ENCODE data around the gene ABI2.

The ABI2 gene

DNA sequence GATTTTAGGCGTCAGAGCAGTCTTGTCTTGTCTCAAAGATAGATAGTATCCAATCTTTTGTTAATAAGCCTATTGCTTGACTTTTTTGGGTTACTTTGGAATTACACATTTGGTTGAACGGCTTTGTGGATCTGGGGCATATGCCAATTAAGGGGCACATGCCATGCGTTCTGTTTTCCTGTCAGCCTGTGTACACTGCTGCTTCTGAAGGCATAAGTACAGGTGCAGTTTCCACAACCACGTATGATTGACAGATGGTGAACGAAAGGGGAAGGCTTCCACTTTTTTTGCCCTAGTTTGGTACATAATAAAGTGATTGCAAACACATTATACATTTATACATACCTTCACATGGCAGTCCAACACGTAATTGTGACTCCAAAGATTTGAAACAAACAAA is 104.6 kb downstream of the ABI2 start:
- DNase-seq, result no peak

- no peak for DNase-seq
Observed at GRCh38 chr2:203436496-203436895, 108.3 kb downstream of the ABI2 start.

DNA sequence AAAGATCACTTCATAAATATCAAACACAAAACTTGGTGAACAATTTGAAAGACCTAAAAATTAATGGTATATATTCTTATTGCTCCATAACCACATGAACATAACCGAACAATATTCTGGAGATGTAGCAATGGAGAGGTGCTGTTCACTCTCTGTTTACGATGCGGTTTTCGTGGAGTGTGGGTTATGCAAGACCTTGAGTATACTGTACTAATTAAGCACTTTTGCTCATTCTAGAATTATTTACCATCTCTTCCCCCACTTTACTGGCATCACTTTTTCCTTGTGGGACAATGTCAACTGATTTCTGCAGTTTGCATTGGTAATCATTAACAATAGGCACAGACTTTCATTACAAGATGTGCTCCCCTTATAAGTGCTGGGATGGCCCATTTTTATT is 109.3 kb downstream of the ABI2 start:
- no peak for DNase-seq

DNA sequence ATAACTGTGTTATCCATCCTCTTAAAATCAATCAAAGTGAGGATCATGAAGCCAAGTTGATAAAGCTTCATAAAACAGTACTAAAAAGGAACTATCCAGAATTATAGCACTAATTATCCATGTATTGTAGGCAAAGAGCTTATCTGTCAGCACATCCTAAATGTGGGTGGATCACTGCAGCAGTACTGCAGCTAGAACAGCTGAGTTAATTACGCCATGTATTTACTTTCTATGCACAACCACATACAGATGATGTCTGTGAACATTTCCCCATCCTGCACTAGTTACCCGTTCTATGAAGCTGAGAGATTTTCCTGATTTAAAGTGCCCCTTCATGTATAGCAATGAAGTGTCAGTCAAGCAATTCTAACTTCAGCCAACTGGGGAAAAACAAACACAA is 110.3 kb downstream of the ABI2 start:
- DNase-seq, result no peak

- no peak for DNase-seq
Observed at GRCh38 chr2:203440671-203441070, 112.5 kb downstream of the ABI2 start.

- DNase-seq, result no peak
Observed at GRCh38 chr2:203441463-203441862, 113.3 kb downstream of the ABI2 start.

GRCh38 chr2:203442463-203442862 is 114.3 kb downstream of the ABI2 start:
- no peak for DNase-seq

GRCh38 chr2:203444738-203445137 is 116.5 kb downstream of the ABI2 start:
- no peak for DNase-seq

- peak; percentile 21 to 62 for DNase-seq
Observed at GRCh38 chr2:203446071-203446481, 117.9 kb downstream of the ABI2 start.

DNA sequence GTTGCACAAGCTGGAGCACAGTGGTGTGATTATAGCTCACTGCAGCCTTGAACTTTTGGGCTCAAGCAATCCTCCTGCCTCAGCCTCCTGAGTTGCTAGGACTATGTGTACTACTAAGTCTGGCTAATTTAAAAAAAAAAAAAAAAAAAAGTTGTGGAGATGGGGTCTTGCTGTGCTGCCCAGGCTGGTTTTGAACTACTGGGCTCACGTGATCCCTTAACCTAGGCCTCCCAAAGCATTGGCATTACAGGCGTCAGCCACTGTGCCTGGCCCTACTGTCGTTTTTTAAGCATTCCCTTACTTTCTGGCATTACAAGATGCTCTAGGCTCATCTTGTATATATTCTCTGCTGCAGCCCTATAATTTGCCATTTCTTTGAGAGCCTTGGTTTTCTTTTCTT is 118.6 kb downstream of the ABI2 start:
- no peak for DNase-seq

- no peak for DNase-seq
Observed at GRCh38 chr2:203450561-203450960, 122.4 kb downstream of the ABI2 start.

DNA sequence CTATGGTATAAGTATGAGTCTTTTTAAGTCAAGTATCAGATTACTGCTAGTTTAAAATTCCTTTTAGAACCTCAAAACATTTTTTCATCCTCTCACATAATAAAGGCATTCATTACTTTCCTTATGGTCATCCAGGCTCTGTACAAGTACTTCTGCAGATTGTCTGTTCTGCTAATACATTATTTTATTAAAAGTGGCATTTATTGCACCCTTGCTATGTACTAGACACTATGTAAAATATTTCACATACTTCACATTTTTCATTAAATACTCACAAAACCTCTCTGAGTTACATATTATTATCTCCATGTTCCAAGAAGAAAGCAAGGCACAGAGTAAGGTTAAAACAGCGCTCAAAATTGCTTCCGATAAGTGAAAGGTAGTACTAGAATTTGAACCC is 122.8 kb downstream of the ABI2 start:
- DNase-seq, result no peak

DNA sequence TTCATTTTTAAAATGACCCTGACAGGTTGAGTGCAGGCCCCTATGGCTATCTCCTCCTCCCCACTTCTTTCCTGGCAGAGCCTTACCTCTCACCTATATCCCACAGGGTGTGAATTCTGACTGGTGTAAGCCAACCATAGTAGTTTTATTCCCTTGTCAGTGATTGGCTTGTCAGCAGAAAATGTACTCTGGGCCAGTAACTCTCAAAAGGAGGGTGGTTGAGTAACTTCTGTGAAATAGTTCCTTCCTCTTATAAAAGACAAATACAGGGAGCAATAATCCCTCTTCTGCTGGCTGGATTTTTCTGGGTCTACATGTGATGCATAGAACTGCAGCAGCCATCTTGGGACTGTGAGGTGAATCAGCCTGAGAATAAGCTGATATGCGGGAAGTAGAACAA is 123.5 kb downstream of the ABI2 start:
- no peak for DNase-seq

GRCh38 chr2:203453858-203454451 is 125.8 kb downstream of the ABI2 start:
- DNase-seq, result peak in 1 of 2 experiments; percentile 67

DNA sequence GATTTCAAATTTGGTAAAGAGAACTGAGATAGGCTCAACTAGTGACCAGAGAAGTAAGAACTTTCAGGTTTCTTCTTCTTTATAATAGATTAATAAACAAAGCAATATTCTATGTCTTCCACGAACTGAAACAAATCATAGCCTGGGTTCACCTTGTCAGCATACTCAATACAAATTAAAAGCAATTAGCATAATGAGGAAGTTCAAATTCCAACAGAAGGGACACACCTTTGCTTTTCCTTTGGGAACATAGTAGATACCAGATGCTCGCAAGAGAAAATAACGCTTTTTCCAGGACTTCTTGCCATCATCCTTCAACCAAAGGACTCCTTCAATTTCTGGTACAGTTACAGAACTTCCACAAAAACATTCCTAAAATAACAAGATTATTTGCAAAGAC is 127.0 kb downstream of the ABI2 start:
- no peak for DNase-seq

DNA sequence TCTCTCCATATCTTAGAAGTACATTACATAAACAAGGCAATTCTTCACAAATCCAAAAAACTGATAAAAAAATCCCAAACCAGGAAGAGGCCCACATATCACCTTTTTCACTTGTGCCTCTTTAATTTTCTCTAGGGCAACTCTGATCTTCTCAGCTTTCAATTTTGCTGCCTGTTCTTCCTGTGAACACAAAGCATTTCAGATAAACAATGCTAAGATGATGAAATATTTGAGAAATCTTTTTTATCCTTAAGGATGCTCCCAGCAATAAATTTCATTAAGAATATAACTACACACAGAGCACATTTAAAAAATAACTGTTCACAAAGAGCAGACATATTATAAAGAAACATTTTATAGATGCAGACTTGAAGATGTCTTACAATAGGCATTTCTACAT is 133.6 kb downstream of the ABI2 start:
- no peak for DNase-seq

GRCh38 chr2:203462308-203462707 is 134.1 kb downstream of the ABI2 start:
- DNase-seq, result no peak

GRCh38 chr2:203463266-203463678 is 135.1 kb downstream of the ABI2 start:
- DNase-seq, result no peak

GRCh38 chr2:203469546-203469945 is 141.4 kb downstream of the ABI2 start:
- DNase-seq, result no peak

DNA sequence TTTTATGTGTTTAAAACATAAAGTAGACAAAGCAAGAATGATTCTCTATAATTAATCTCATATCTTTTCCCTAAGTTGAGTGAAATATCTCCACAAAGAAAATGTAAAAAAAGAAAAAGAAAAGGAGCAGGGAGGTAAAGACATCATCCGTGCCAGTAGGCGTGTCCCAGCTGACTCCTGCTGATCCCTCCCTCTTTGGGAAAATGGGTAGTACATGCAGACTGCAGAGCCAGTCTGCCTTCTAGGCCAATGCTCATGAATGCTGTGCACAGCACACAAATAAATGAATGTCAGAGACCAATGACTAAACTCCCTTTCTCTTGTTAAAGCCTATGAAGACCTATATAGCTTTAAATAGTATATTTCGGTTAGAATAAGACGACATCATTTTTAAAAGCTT is 142.2 kb downstream of the ABI2 start:
- no peak for DNase-seq

DNA sequence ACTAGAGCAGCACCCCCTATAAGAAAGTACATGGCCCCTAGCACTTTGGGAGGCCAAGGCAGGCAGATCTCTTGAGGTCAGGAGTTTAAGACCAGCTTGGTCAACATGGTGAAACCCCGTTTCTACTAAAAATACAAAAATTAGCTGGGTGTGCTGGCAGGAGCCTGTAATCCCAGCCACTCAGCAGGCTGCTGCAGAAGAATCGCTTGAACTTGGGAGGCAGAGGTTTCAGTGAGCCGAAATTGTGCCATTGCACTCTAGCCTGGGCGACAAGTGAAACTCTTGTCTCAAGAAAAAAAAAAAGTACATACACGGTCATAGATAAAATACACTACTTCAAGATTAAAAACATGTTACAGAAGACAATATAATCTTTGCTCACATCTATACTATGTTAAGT is 143.1 kb downstream of the ABI2 start:
- DNase-seq, result no peak

GRCh38 chr2:203476881-203477280 is 148.7 kb downstream of the ABI2 start:
- DNase-seq, result no peak

DNA sequence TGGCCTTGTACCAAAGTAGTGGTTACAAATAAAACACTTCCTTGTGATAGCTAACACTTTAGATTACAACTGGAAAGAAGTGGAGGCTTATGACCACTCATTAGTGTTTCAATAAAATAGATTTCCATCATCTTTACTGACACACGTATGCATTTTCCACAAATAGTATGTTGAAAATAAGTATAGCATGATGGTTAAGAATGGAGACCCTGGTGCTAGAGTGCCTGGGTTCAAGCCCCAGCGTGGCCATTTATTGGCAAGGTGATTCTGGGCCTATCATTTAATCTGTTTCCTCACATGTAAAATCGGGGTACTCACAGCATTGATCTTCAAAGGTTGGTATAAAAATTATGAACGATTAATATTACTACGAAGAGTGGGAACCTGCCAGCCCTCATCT is 152.4 kb downstream of the ABI2 start:
- no peak for DNase-seq

- DNase-seq, result no peak
Observed at GRCh38 chr2:203484266-203485112, 156.3 kb downstream of the ABI2 start.

GRCh38 chr2:203489531-203489930 is 161.3 kb downstream of the ABI2 start:
- no peak for DNase-seq
